SK-N-SH (cell line): ENCODE measurements around the gene ARHGAP10. TPM values are rescaled to one million over a fixed set of nuclear protein-coding genes. Genes with fewer than 3 reads are reported as not detected.

ENCODE experiments used
- CTCF ChIA-PET: fragments of 300-600, 350-600 bp; formaldehyde crosslinking; extraction: SDS; loops from one replicate; lab custom pipeline; 2021; lab: Yijun Ruan, JAX
- POLR2A ChIA-PET: fragments of 350-600 bp; sonication (Branson Sonifier 250); formaldehyde crosslinking; extraction: SDS; loops from one replicate; lab custom pipeline; 2020; ENCODE audit warnings: antibody characterized with exemption, inconsistent platforms; lab: Yijun Ruan, JAX
- DNase-seq: peaks from one replicate; pipeline ENCODE4 v3.0.0; 2012
- H2AFZ ChIP-seq: fragments of 200-600 bp; sonication (generic); 2 replicates; pipeline ENCODE4 v1.8.1; 2016; ENCODE audit warnings: antibody characterized with exemption, mild to moderate bottlenecking, low read depth
- H3F3A ChIP-seq: fragments of 200-600 bp; sonication (generic); replicated peaks from 2 replicates; pipeline ENCODE3; 2016; ENCODE audit warnings: antibody characterized with exemption, mild to moderate bottlenecking; ENCODE audit not compliant: insufficient read depth
- H3K27ac ChIP-seq, 2 experiments: fragments of 200-500 bp in 1 of 2; fragments of 200-600 bp in 1 of 2; sonication (Bioruptor generic) in 1 of 2; sonication (generic), shearing (Covaris generic) in 1 of 2; 2 replicates each; pipeline versions ENCODE4 v1.5.1 to v1.6.1; 2014 to 2016; ENCODE audit warnings: low read depth in 2 of 2, inconsistent platforms in 1 of 2, low read length in 1 of 2, mild to moderate bottlenecking in 1 of 2, mixed read lengths in 1 of 2
- H3K27me3 ChIP-seq: fragments of 200-600 bp; sonication (generic), shearing (Covaris generic); 2 replicates; pipeline ENCODE4 v1.6.1; 2016; ENCODE audit warnings: mixed run types; ENCODE audit not compliant: insufficient read depth
- H3K36me3 ChIP-seq, 2 experiments: fragments of 200-500 bp in 1 of 2; fragments of 200-600 bp in 1 of 2; sonication (Bioruptor generic) in 1 of 2; sonication (generic) in 1 of 2; replicated peaks in 1 of 2; 2 replicates each; pipeline versions ENCODE3 to v1.5.1; 2014 to 2016; ENCODE audit warnings: low read length in 1 of 2, mild to moderate bottlenecking in 1 of 2; ENCODE audit not compliant: insufficient read depth in 2 of 2, control insufficient read depth in 1 of 2
- H3K4me1 ChIP-seq, 2 experiments: fragments of 200-500 bp in 1 of 2; fragments of 200-600 bp in 1 of 2; sonication (Bioruptor generic) in 1 of 2; sonication (generic), shearing (Covaris generic) in 1 of 2; 2 replicates each; pipeline versions ENCODE4 v1.5.1 to v1.6.1; 2014 to 2016; ENCODE audit warnings: low read depth in 1 of 2, low read length in 1 of 2, mixed run types in 1 of 2; ENCODE audit not compliant: insufficient read depth in 2 of 2, control insufficient read depth in 1 of 2
- H3K4me2 ChIP-seq: fragments of 200-600 bp; sonication (generic), shearing (Covaris generic); 2 replicates; pipeline ENCODE4 v1.6.1; 2017; ENCODE audit warnings: mixed run types
- H3K4me3 ChIP-seq, 2 experiments: fragments of 200-500 bp in 1 of 2; fragments of 200-600 bp in 1 of 2; sonication (Bioruptor generic) in 1 of 2; sonication (generic), shearing (Covaris generic) in 1 of 2; 2 replicates each; pipeline versions ENCODE4 v1.5.1 to v1.8.1; 2014 to 2016; ENCODE audit warnings: low read depth in 2 of 2, inconsistent platforms in 1 of 2, low read length in 1 of 2, mild to moderate bottlenecking in 1 of 2, mixed read lengths in 1 of 2, moderate library complexity in 1 of 2
- H3K79me2 ChIP-seq: fragments of 200-600 bp; sonication (generic); 2 replicates; pipeline ENCODE4 v1.8.1; 2017; ENCODE audit warnings: mild to moderate bottlenecking; ENCODE audit not compliant: insufficient read depth
- H3K9ac ChIP-seq: fragments of 200-600 bp; sonication (generic); 2 replicates; pipeline ENCODE4 v1.6.1; 2017; ENCODE audit warnings: mixed run types
- H3K9me2 ChIP-seq: fragments of 200-600 bp; sonication (generic); 2 replicates; pipeline ENCODE4 v1.6.1; 2017; ENCODE audit warnings: mixed run types
- H3K9me3 ChIP-seq: fragments of 200-600 bp; sonication (generic); 2 replicates; pipeline ENCODE4 v1.6.1; 2017; ENCODE audit warnings: mixed run types, mild to moderate bottlenecking, moderate library complexity
- H4K20me1 ChIP-seq: fragments of 200-600 bp; sonication (generic); 2 replicates; pipeline ENCODE4 v1.6.1; 2017; ENCODE audit warnings: mild to moderate bottlenecking, mixed run types; ENCODE audit not compliant: insufficient read depth
- CHD2 ChIP-seq: fragments of 150-350 bp; IDR thresholded peaks from 2 replicates; pipeline ENCODE4 v1.6.1; 2018; ENCODE audit warnings: low read length; ENCODE audit not compliant: partially characterized antibody
- CTCF ChIP-seq: fragments of 200-600 bp; sonication (generic); IDR thresholded peaks from 2 replicates; pipeline ENCODE4 v1.6.1; 2017; ENCODE audit warnings: antibody characterized with exemption, mild to moderate bottlenecking, moderate library complexity
- EP300 ChIP-seq, 2 experiments: IDR thresholded peaks; 2 replicates each; pipeline versions ENCODE4 v1.4.0 to v1.6.1; 2012; ENCODE audit warnings: borderline replicate concordance in 1 of 2, low read depth in 1 of 2, low read length in 1 of 2
- FOXJ3 ChIP-seq: sonication (generic); formaldehyde crosslinking; IDR thresholded peaks from 2 replicates; pipeline ENCODE4 v1.5.1; 2020; ENCODE audit warnings: mild to moderate bottlenecking, missing genetic modification reagents
- FOXM1 ChIP-seq: IDR thresholded peaks from 2 replicates; pipeline ENCODE4 v1.4.0; 2012; ENCODE audit warnings: low read depth, mild to moderate bottlenecking
- GATA2 ChIP-seq: sonication (generic); formaldehyde crosslinking; IDR thresholded peaks from 2 replicates; pipeline ENCODE4 v1.5.0; 2020; ENCODE audit warnings: mild to moderate bottlenecking, missing genetic modification reagents
- JUND ChIP-seq: IDR thresholded peaks from 2 replicates; pipeline ENCODE4 v1.4.0; 2012
- POLR2AphosphoS5 ChIP-seq: IDR thresholded peaks from 2 replicates; pipeline ENCODE4 v1.6.1; 2012; ENCODE audit warnings: low read depth, low read length
- RAD21 ChIP-seq: IDR thresholded peaks from 2 replicates; pipeline ENCODE4 v1.6.1; 2012; ENCODE audit warnings: mild to moderate bottlenecking, low read length
- RCOR1 ChIP-seq: fragments of 150-350 bp; IDR thresholded peaks from 2 replicates; pipeline ENCODE4 v1.6.1; 2017; ENCODE audit warnings: antibody characterized with exemption, low read length
- RFX5 ChIP-seq: IDR thresholded peaks from 2 replicates; pipeline ENCODE4 v1.6.1; 2012; ENCODE audit warnings: mild to moderate bottlenecking, improper control_type of control experiment, low read length
- RXRA ChIP-seq: IDR thresholded peaks from 2 replicates; pipeline ENCODE4 v1.4.0; 2012; ENCODE audit warnings: low read depth, mild to moderate bottlenecking, borderline replicate concordance
- SMC3 ChIP-seq: IDR thresholded peaks from 2 replicates; pipeline ENCODE4 v1.6.1; 2012; ENCODE audit warnings: low read depth, low read length, improper control_type of control experiment
- TCF12 ChIP-seq: IDR thresholded peaks from 2 replicates; pipeline ENCODE4 v1.4.0; 2012
- TEAD4 ChIP-seq: IDR thresholded peaks from 2 replicates; pipeline ENCODE4 v1.4.0; 2012; ENCODE audit warnings: mild to moderate bottlenecking, borderline replicate concordance; ENCODE audit not compliant: insufficient read depth
- WGBS: methylation state at CpG from one replicate; pipeline ENCODE4 v1.1.6; 2017; ENCODE audit warnings: low lambda C conversion rate; 5-methylcytosine and 5-hydroxymethylcytosine counted together
- polyA plus RNA-seq, 3 experiments: library from polyadenylated mRNA; depleted of rRNA; stranded (reverse); fragments of >200 nt; gene quantifications; 2 replicates each; pipeline ENCODE4 v1.2.3, GENCODE V29; 2012

Gene ARHGAP10
- polyA plus RNA-seq, 1 of the 3 experiments (the other 2 are of a cell fraction) = 15.1 TPM

- Histone ChIP-seq H4K20me1 (peaks cover 5% of the 10 kb centered on the region; the same call in 1 of the 2 replicates), H3K9me2 (no peaks in the 10 kb centered on the region)
- TF ChIP-seq FOXM1 = no peak
- TF ChIP-seq EP300 (IDR thresholded peaks at IDR 0.05; ENCODE audit: borderline replicate concordance in 1 of 2, low read depth in 1 of 2, low read length in 1 of 2) = peak in 1 of 2 experiments; percentile 59; a peak in 1 of 4 replicates
- peak; percentile 60; the same call in 1 of the 2 replicates for TF ChIP-seq GATA2 (CRISPR knock-in tag)
- peak; percentile 53; the same call in 1 of the 2 replicates for TF ChIP-seq RCOR1
- TF ChIP-seq, all 33 proteins: peak for 3
- H3F3A ChIP-seq = no peaks in the 10 kb centered on the region
- H3K9ac ChIP-seq = no peak overlapping the region
- CTCF ChIA-PET = interaction anchor here (1.3 to 4.2 kb wide), 2 partner anchors 9 to 77 kb away, joined by 3 to 32 read pairs; no protein-coding TSS in a partner anchor
- DNase-seq = peak; percentile 35
- H2AFZ ChIP-seq = no peak overlapping the region
- H3K36me3 ChIP-seq = no peaks in the 10 kb centered on the region
- no peak overlapping the region for H3K4me2 ChIP-seq
- POLR2A ChIA-PET = no interaction called here
- 57% methylated on average over 3 of the region's 3 CpGs for WGBS
- peaks cover 24 to 46% of the 10 kb centered on the region in 2 experiments for H3K4me1 ChIP-seq
- peaks cover 81% of the 10 kb centered on the region for H3K79me2 ChIP-seq
- no peaks in the 10 kb centered on the region for H3K9me3 ChIP-seq
- no peak overlapping the region for H3K4me3 ChIP-seq
- peak overlapping the region in 1 of 2 experiments; percentile 84; a peak in 2 of 4 replicates for H3K27ac ChIP-seq
- H3K27me3 ChIP-seq = no peaks in the 10 kb centered on the region
Observed at GRCh38 chr4:147788791-147789190, 56.9 kb downstream of the ARHGAP10 start.

GRCh38 chr4:147789596-147789995, 57.7 kb downstream of the ARHGAP10 start:
- Histone ChIP-seq H3K9ac (no peak overlapping the region), H3K79me2 (peaks cover 89% of the 10 kb centered on the region), H3F3A (no peaks in the 10 kb centered on the region), H3K4me1 (peaks cover 24 to 46% of the 10 kb centered on the region in 2 experiments), H2AFZ (no peak overlapping the region), H3K9me2 (no peaks in the 10 kb centered on the region), H3K4me2 (no peak overlapping the region), H3K9me3 (no peaks in the 10 kb centered on the region), H4K20me1 (peaks cover 5% of the 10 kb centered on the region; the same call in 1 of the 2 replicates), H3K27me3 (no peaks in the 10 kb centered on the region), H3K4me3 (no peak overlapping the region), H3K36me3 (no peaks in the 10 kb centered on the region), H3K27ac (peak overlapping the region in 1 of 2 experiments; percentile 84; a peak in 3 of 4 replicates)
- CTCF ChIA-PET = interaction anchor here (4.2 kb wide), 1 partner anchor 76 kb away, joined by 32 read pairs; no protein-coding TSS in a partner anchor
- peak; percentile 69 for DNase-seq
- no peak for TF ChIP-seq POLR2AphosphoS5
- 0 out of 2 replicates have a peak, but pooled peaks have one; percentile 36 for TF ChIP-seq FOXJ3 (CRISPR knock-in tag)
- TF ChIP-seq CTCF = no peak
- TF ChIP-seq RAD21 = no peak
- TF ChIP-seq EP300 (IDR thresholded peaks at IDR 0.05; ENCODE audit: borderline replicate concordance in 1 of 2, low read depth in 1 of 2, low read length in 1 of 2) = peak in 1 of 2 experiments; percentile 47; a peak in 1 of 4 replicates
- TF ChIP-seq GATA2 (CRISPR knock-in tag) = no peak
- TF ChIP-seq JUND = no peak
- no peak for TF ChIP-seq RFX5
- peak; percentile 84 for TF ChIP-seq TCF12
- TF ChIP-seq RXRA = no peak
- TF ChIP-seq SMC3 = no peak
- peak; percentile 36; the same call in 1 of the 2 replicates for TF ChIP-seq RCOR1
- TF ChIP-seq TEAD4 = no peak
- no peak for TF ChIP-seq CHD2
- WGBS = 62% methylated on average over 2 of the region's 2 CpGs
- POLR2A ChIA-PET = interaction anchor here (0.9 kb wide), 1 partner anchor 72 kb away, joined by 5 read pairs; no protein-coding TSS in a partner anchor
